Measurements from ENCODE around the gene PICK1. TPM values are rescaled to one million over a fixed set of nuclear protein-coding genes. Genes with fewer than 3 reads are reported as not detected.

PICK1 gene
- total and polyA plus RNA-seq, 2 of the 8 experiments (the other 6 are each of a cell fraction or from before 2014, with no cell fraction given): 20.4 to 22.9 TPM

- no peak overlapping the region for H3K27ac ChIP-seq (ENCODE audit: low read depth, low read length)
- peak overlapping the region in 2 of 4 experiments; percentile 24 to 48; a peak in 3 of 8 replicates for H3K4me3 ChIP-seq (ENCODE audit: extremely low read depth in 1 of 4, insufficient read depth in 2 of 4, low read depth in 3 of 4, low read length in 4 of 4)
- H3K23me2 ChIP-seq (ENCODE audit: low read depth, low read length): peaks cover 3% of the 10 kb centered on the region
- H2BK120ac ChIP-seq (replicated peaks; ENCODE audit: low read depth, low read length): no peak overlapping the region
- H2BK15ac ChIP-seq (ENCODE audit: low read length): no peak overlapping the region; the same call in 1 of the 2 replicates
- ChIA-PET POLR2A (ENCODE audit: partially characterized antibody) (interaction anchor here (0.9 to 1.5 kb wide), 4 partner anchors 9 to 24 kb away, joined by 3 to 5 read pairs (median 4); partner anchors contain the start of gene PICK1), CTCF (ENCODE audit: partially characterized antibody) (interaction anchor here (0.9 to 2.0 kb wide), 7 partner anchors 9 to 64 kb away, joined by 3 to 11 read pairs (median 3); no protein-coding TSS in a partner anchor)
- peak overlapping the region; percentile 74 for H4K91ac ChIP-seq (replicated peaks; ENCODE audit: insufficient read length, low read length)
- peak overlapping the region; percentile 53 for H4K5ac ChIP-seq (ENCODE audit: insufficient read length, low read depth, low read length)
- 67% methylated on average over 9 of the region's 11 CpGs; no CpG with 5 or more reads in 1 of the 2 experiments for WGBS, 2 experiments (ENCODE audit: extremely low coverage in 1 of 2, insufficient coverage in 1 of 2, insufficient read length in 1 of 2, insufficient replicate concordance in 2 of 2, low coverage in 1 of 2, low lambda C conversion rate in 2 of 2, missing lambda C conversion rate in 1 of 2)
- H3K79me1 ChIP-seq (ENCODE audit: low read depth, low read length): no peaks in the 10 kb centered on the region
- TF ChIP-seq MAX (IDR thresholded peaks at IDR 0.05) (no peak), BCL11A (IDR thresholded peaks at IDR 0.05; ENCODE audit: low read depth in 2 of 2, low read length in 2 of 2) (no peak), TAF7 (optimal IDR thresholded peaks at IDR 0.05; ENCODE audit: borderline replicate concordance, low read depth, low read length) (peak; percentile 21), KDM1A (IDR thresholded peaks at IDR 0.05; ENCODE audit: borderline replicate concordance, low read length) (no peak), MAFK (IDR thresholded peaks at IDR 0.05; ENCODE audit: low read depth, low read length) (no peak)
- TF ChIP-seq, protein P1, sequence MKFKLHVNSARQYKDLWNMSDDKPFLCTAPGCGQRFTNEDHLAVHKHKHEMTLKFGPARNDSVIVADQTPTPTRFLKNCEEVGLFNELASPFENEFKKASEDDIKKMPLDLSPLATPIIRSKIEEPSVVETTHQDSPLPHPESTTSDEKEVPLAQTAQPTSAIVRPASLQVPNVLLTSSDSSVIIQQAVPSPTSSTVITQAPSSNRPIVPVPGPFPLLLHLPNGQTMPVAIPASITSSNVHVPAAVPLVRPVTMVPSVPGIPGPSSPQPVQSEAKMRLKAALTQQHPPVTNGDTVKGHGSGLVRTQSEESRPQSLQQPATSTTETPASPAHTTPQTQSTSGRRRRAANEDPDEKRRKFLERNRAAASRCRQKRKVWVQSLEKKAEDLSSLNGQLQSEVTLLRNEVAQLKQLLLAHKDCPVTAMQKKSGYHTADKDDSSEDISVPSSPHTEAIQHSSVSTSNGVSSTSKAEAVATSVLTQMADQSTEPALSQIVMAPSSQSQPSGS (IDR thresholded peaks at IDR 0.05; ENCODE audit: low read length): no peak
- H2BK5ac ChIP-seq (ENCODE audit: low read depth, low read length): no peak overlapping the region
- no peak overlapping the region; the same call in 1 of the 2 replicates for H3K18ac ChIP-seq (ENCODE audit: extremely low read depth, low read length)
- H2AFZ ChIP-seq (ENCODE audit: low read length): no peak overlapping the region
- peak overlapping the region; percentile 66 to 80 for H3K4me2 ChIP-seq (ENCODE audit: insufficient read depth in 1 of 2, low read depth in 2 of 2, low read length in 2 of 2)
- H2AK5ac ChIP-seq (ENCODE audit: low read depth, low read length): no peak overlapping the region
- H3K4ac ChIP-seq (replicated peaks; ENCODE audit: insufficient read length, low read depth, low read length): peak overlapping the region; percentile 21
- peaks cover 7 to 37% (median 33%) of the 10 kb centered on the region in 4 experiments for H3K27me3 ChIP-seq (replicated peaks in 1 of 4; ENCODE audit: control insufficient read depth in 3 of 4, extremely low read depth in 1 of 4, insufficient read depth in 3 of 4, low read length in 3 of 4)
- peaks cover 0 to 25% (median 18%) of the 10 kb centered on the region in 4 experiments; a peak in 6 of 7 replicates for H3K4me1 ChIP-seq (replicated peaks in 1 of 4; ENCODE audit: control insufficient read depth in 3 of 4, insufficient read depth in 4 of 4, low read length in 3 of 4)
- H4K8ac ChIP-seq (ENCODE audit: extremely low read depth, insufficient read depth, low read length): peak overlapping the region; percentile 86
- no peak overlapping the region for H3K9ac ChIP-seq (replicated peaks in 1 of 4; ENCODE audit: extremely low read depth in 1 of 4, low read depth in 3 of 4, low read length in 3 of 4)
- no peaks in the 10 kb centered on the region for H3K79me2 ChIP-seq (ENCODE audit: control insufficient read depth in 1 of 2, insufficient read depth in 2 of 2, low read length in 2 of 2)
- no peaks in the 10 kb centered on the region for H3K9me3 ChIP-seq (ENCODE audit: insufficient read depth in 2 of 2, low read depth in 1 of 2, low read length in 1 of 2)
- H3K14ac ChIP-seq (ENCODE audit: insufficient read length): no peak overlapping the region
- H2BK20ac ChIP-seq (ENCODE audit: low read length): no peak overlapping the region
- peaks cover 0 to 1% of the 10 kb centered on the region in 2 experiments for H4K20me1 ChIP-seq (replicated peaks in 1 of 2; ENCODE audit: control insufficient read depth in 1 of 2, insufficient read depth in 2 of 2, low read length in 2 of 2)
- no peak for DNase-seq (ENCODE audit: low read depth in 1 of 2, low spot score in 2 of 2)
- H3K36me3 ChIP-seq (ENCODE audit: control insufficient read depth in 2 of 4, insufficient read depth in 4 of 4, low read length in 3 of 4): no peaks in the 10 kb centered on the region
- no peak overlapping the region for H3K56ac ChIP-seq (replicated peaks; ENCODE audit: insufficient read length, low read depth, low read length)
- H3K23ac ChIP-seq (ENCODE audit: insufficient read length): no peak overlapping the region
- FAIRE-seq: no peak
- 0 out of 2 replicates have a peak overlapping the region, but pooled peaks have one; percentile 43 for H2BK12ac ChIP-seq (ENCODE audit: low read depth, low read length)
Measured at GRCh38 chr22:38080474-38080849, 23.3 kb downstream of the PICK1 start.
